CD4-positive, alpha-beta T cell treated with Interleukin-1 beta for 1 hour (primary cell): ENCODE results near the gene RPL35A.
"Not testable (repeated sequence)": the region's sequence is repeated elsewhere in the genome, so short reads cannot be mapped to it uniquely, and the experiment has no call there.

ENCODE experiments used
- DNase-seq, 2 donors: peaks; one replicate each; pipeline ENCODE4 v3.0.0-alpha.2; 2020 to 2022

RPL35A gene

DNA sequence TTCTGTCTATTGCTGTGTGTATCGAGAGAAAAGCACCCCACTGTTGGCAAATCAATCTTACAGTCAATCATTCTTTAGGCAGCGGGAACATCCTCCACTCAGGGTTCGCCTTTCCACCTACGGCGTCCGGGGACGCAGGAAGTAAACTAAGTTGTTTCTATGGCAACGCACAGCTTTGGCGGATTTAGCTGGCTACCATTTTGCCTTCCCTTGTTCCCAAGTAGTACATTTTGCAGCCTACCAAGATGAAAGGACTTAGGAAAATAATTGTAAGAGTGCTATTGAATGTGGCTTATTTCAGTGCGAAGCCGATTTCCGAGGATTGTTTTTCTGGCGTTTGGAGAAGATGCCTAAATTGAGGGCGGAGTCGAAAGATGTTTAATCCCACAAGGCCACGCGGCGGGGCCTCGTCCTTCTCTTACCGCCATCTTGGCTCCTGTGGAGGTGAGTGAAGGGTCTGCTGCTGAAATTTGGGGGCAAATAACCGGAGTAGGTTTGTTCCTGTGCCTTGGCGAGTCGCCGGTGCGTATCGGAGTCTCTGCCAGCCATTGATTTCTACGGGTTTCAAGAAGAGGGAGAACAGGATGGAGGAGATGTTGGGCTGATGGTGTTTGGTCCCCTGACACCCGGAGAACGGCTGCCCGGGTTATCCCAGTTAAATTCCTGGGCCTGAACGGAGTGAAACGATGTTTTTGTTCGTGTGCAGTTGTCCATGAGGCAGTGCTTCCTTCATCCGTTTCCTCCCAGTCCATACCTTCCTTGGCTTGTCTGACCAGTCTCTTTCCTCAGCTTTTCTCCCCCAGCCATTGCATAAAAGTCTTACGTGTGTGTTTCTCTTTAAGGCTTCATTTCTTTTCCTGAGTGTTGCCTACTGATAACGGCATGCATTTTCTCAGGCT is at the start of gene RPL35A:
Gene RPL35A (plus strand): TSS at position 413 of the 899 bp plus-strand sequence. CDS start 778 bp downstream, outside the sequence.
- peak; percentile 88 to 93 for DNase-seq

DNA sequence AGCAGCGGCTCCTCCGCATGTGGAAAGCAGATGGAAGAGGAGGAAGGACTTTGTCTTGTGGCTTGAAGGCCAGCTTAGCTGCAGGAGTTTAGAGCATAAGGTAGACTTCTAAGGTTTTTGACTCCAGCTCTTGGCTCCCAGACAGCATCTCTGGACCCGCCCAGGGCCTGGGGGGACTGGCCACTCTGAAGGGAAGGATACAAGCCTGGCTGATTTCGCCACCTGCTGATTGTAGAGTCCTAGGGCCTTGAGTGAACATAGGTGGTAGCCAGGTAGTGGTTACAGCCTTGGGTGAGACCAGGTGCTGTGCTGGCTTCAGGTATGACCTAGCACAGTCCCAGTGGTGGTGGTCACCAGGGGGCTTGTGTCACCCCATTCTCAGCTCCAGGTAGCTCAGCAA is 48.4 kb upstream of the RPL35A start:
- no peak for DNase-seq

DNA sequence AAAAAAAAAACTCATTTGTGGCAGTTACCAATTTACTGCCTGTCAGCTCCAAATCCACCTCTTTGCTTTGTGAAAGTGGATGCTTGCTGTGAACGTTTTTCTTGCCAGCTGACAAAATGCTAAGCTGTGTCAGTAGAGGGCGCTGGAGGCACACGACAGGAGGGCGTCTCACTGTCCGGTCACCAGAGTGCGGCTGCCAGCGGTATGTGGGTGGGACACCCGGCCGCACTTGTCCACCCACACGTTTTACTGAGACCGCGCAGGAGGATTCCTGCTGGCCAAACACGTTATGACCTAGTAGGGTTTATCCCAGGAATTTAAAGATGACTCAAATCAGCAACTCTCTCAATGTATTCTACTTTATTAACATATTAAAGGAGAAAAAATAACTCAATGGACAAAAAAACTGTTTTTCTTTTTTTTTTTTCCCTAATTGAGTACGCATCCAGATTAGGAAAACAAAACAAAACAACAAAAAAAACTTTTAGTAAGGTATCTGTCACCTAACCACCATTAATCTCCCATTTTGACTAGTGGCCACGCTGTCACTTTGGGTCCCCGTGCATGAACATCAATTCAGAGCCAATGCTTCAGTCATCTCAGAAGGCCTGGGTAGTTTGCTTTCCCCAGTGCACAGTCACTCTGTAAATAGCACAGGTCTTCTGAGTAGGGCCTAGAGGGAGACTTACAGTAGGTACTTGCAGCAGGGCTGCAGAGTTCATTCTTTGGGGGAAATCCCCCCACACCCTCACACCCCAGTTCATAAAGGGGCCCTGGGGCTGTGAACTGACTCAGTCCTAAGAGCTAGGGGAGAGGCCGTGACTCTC is 43.8 kb upstream of the RPL35A start:
- peak; percentile 75 to 77 for DNase-seq

DNA sequence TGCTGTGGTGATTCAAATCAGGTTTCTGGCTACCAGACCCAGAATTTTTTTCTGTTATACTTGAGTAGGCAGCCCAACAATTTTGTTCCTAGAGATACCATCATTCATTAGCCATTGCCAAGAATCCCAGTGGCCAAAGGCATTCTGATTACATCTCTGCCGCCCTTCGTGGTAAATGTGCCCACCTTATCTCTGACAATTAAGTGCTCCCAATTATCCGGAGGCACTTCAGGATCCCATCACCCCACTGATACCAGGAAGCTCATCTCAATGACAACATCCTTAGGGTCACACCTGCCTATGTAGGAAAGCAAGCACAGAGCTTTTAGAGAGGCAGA is 43.2 kb upstream of the RPL35A start:
- no peak for DNase-seq

DNA sequence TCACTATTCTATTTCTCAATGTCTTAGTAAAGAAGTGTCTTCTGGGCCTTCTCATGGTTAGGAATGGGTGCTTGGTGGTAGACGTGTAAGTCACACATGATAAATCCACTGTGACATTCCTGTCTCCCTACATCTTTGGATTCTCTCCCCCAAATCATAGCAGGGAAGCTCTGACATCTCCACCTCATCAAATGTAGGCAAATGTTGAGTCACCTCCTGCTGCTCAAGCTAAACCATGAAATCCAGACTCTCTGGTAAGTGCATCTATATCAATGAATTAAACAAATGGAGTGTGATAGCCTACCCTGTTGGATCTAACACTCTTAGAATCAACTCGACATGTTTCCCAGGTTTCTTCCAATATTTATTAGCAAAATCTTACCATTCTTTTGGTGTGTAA is 42.8 kb upstream of the RPL35A start:
- DNase-seq: no peak

DNA sequence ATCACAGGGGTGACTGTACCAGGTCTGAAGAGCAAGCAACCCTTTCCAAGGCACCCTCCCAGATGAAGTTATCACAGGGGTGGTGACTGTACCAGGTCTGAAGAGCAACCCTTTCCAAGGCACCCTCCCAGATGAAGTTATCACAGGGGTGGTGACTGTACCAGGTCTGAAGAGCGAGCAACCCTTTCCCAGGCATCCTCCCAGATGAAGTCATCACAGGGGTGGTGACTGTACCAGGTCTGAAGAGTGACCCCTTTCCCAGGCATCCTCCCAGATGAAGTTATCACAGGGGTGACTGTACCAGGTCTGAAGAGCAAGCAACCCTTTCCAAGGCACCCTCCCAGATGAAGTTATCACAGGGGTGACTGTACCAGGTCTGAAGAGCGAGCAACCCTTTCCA is 41.4 kb upstream of the RPL35A start:
- not testable (repeated sequence) for DNase-seq

DNA sequence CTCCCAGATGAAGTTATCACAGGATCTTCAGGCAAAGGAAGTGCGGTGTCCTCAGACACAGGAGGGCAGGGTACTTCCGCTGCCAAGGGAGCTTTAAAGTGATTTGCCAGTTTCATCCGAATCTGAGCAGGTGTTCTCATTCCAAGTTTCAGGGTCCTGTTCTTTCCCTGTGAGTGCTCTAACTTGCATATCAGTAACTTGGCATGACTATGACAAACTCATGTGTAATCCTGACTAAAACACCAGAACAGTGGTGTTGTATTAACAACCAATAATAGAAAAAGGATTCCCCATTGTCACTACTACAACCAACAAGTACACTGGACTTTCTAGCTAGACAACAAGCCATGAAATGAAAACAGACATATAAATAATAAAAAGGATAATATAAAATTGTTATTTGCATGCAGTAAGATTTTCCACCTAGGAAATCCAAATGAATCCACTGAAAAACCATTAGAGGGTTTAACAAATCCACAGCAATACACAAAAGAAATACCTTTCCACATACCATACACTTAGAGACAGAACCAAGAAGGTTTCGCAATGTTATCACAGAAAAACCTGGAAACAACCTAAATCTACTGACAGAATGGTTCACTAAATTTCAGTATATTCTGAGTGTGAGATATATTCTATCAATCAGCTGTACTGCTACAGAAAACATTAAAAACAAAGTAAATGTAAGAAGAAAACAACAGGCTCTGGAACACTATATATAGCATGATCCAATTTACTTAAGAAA is 40.9 kb upstream of the RPL35A start:
- no peak for DNase-seq

DNA sequence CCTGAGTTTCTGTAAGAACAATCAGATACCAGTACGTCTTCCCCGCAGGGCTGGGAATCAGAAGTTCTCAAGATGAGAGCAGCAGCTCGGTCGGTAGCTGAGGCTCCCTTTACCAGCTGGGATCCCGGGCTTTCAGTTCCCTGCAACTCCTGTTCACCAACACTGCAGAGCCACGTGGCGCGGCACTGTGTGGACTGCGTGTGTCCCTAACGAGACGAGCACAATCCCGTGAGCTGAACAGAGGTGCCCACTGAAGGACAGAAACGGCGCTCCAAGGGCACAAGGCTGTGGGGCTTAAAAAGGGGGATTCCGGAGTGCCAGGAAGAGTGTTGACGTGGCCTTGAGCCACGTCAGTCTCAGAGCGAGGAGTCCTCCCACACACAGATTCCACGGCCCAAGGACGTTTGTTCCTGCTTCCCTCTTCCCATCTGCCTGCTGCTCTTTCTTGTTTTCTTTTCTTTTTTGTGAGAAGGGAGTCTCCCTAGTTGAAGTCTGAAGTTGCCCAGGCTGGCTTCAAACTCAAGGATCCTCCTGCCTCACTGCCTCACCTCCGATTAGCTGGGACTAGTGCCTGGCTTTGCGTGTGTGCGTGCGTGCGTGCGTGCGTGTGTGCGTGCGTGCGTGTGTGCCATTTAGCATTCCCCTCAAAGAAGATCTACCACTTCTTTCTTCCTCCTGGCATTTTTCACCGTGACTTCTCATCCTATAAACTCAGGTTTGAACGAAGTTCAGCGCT is 37.1 kb upstream of the RPL35A start:
- DNase-seq: peak; percentile 9 to 19

DNA sequence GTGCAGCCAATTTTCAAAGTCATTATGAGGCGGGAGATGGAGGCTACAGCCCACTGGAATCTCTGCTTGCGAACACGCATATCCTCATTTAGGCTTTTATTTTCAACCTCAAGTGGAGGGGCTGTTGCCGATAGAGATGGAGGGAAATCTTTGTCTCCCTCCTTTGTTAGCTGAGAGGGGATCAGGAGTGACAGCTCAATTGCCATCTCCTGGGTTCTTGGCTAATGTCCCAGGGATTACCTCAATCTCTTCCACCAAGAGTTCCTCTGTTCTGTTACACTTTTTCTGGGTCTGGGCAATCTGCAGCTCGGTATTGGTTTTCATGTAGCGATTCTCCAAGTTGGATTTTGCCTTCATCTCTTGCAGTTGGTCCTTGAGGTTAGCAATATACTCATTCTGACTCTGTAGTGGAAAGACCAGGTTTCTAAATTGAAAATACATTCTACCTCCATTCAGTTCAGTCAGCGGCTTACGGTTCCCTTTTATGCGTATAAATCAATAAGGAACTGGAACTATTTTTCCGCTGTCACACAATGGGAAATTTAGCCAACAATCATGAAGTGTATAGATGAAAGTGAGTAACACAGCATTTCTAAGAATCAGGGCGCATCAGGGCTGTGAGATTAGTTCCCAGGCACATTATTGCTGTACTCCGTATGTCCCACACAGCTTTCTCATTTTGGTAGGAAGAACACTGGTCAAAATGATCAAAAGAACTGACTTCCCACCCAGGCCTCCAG is 36.2 kb upstream of the RPL35A start:
- no peak for DNase-seq

DNA sequence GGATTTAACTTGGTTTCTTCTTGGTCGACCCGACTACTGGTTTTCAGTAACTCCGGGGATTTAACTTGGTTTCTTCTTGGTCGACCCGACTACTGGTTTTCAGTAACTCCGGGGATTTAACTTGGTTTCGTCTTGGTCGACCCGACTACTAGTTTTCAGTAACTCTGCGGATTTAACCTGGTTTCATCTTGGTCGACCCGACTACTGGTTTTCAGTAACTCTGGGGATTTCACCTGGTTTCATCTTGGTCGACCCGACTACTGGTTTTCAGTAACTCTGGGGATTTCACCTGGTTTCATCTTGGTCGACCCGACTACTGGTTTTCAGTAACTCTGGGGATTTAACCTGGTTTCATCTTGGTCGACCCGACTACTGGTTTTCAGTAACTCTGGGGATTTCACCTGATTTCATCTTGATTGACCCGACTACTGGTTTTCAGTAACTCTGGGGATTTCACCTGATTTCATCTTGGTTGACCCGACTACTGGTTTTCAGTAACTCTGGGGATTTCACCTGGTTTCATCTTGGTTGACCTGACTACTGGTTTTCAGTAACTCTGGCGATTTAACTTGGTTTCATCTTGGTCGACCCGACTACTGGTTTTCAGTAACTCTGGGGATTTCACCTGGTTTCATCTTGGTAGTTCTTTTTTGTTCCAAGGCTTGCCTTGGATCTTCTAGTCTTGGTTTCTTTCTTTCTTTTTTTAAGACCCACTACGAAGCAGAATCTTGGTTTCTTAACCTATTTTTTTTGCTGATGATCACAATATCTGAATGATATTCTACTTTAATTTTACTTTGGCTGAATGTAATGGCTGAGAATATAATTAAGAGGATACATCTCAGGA is 28.3 kb upstream of the RPL35A start:
- not testable (repeated sequence) for DNase-seq

DNA sequence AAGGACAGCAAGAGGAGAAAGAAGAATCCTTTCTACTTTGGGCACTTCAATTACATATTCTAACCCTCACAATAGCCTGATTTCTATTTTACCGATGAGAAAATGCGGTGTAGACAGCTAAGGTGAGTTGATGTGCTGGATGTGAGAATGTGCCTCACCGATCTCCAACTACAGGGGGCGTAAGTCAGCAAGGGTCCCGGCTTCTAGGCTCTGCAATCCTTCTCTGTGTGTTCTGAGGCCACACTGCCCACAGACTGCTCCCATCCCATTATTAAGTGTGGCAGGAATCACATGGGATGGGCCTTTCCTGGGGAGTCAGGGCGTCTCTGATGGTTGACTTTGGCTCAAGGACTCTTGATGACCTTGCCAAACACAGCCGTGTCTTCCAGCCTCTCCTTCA is 23.6 kb upstream of the RPL35A start:
- DNase-seq: no peak

DNA sequence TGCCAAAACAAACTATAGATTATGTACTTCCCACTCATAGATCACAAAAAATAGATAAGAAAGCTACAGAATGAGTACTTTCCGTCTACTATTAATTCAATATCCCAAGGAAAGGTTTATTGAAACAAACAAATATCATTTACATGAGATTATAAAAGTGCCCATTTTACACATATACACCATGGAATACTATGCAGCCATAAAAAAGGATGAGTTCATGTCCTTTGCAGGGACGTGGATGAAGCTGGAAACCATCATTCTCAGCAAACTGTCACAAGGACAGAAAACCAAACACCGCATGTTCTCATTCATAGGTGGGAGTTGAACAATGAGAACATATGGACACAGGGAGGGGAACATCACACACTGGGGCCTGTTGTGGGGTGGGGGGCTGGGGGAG is 22.4 kb upstream of the RPL35A start:
- not testable (repeated sequence) for DNase-seq

DNA sequence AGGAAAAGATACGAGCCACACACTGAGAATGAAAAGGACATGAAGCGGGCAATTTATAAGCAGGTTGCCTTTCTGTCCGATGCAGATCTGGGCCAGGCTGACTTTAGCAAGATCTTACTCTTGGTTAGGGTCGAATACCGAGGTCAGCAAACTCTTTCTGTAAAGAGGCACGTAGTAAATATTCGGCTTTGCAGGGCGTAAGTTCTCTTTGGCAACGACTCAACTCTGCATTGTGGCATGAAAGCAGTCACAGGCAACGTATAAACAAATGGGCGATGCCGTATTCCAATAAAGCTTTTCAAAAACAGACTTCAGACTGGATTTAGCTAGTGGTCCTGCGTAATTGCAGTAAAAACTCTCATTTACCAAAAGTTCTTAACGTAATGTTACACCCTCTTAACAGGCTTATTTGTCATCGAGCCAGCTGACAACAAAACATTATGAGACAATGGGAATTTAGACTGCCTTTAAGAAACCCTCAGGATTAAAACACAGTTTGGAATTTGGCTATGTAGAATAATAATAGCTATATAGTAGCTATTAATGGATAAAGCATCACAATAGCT is 13.1 kb upstream of the RPL35A start:
- no peak for DNase-seq

DNA sequence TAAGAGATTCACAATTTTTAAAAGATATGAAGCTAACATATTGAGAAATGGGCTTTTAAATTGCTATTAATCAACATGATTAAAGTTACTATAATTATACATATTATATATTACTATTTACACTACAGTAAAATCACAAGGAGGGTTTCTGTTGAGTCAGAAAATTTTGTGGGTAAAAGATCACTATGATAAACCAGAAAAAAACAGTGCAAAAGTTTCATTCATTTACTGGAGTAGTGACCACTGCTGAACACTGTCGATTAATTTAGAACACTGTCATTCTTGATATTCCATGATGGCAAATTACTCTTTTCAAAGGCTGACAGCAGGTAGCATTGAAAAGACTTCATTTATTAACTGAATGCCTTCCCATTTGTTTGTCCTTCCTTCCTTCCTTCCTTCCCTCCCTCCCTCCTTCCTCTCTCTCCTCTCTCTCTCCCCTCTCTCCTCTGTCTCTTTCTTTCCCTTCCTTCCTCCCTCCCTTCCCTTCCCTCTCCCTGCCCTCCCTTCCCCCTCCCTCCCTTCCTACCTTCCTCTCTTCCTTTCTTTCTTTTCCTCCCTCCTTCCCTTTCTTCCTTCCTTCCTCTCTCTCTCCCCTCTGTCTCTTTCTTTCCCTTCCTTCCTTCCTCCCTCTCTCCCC is 9.1 kb upstream of the RPL35A start:
- no peak for DNase-seq

DNA sequence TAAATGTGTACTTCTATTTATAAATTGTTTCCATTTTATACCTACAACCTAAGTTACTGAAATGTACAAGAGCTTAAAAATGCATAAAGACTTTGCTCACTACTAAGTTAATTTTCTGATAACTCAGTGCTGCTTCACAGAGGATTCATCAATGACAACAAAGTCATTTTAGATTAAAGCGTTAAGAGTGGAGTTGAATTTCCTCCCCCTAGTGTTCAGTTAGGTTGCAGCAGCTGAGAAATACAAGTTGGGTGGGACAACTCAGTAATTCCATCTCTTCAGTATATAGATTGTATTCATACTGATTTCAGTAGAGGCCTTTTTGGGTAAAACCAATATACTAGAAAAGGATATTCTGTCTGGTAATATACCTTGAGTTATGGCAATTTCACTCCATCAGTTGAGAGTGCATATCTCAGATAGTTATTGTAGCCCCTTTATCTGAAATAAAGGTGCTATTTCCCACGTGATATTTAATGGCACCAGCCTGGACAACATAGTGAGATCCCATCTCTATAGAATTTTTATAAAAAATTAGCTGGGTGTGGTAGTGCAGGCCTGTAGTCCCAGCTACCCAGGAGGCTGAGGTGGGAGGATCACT is 6.9 kb upstream of the RPL35A start:
- peak in 1 of 2 donors; percentile 57 for DNase-seq

DNA sequence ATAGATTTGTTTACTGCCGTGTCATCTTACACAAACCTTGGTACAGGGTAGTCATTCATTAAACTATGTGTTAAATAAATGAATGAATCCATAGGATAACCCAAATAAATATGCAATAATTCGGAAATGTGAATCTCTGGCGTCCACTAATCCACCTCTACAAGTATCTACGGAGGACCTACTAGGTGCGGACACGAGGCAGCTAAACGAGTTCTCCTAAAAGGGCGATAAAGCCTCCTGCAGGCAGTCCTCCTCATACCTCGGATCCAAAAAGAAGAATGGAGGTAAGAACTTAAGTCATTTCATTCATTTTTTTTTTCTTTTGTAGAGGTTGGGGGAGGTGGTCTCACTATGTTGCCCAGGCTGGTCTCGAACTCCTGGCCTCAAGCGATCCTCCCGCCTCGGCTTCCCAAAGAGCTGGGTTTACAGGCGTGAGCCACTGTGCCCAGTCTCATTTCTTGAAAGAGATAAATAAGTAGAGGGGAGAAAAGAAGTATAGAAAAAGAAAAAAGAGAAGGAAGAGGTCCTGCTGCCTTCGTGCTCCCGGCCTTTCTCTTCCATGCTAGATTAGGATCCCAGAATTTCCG is 706 bp upstream of the RPL35A start:
- DNase-seq: no peak

DNA sequence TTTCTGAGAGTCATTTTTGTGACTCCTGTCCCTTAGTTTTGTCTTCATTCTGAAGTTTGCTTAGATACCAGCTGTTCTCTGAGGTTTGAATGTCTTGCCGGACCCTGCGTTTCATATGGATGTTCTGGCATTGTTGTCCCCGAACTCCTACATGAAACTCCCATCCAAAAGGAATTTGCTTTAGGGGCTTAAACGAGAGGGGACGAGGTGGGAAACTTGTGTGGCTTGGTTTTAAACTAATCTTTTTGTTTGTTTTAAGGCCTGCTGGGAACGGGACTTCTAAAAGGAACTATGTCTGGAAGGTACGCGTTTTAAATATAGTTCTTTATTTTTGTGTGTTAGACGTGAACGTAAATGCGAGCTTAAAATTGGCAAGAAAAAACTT is 679 bp downstream of the RPL35A start:
- DNase-seq: no peak

DNA sequence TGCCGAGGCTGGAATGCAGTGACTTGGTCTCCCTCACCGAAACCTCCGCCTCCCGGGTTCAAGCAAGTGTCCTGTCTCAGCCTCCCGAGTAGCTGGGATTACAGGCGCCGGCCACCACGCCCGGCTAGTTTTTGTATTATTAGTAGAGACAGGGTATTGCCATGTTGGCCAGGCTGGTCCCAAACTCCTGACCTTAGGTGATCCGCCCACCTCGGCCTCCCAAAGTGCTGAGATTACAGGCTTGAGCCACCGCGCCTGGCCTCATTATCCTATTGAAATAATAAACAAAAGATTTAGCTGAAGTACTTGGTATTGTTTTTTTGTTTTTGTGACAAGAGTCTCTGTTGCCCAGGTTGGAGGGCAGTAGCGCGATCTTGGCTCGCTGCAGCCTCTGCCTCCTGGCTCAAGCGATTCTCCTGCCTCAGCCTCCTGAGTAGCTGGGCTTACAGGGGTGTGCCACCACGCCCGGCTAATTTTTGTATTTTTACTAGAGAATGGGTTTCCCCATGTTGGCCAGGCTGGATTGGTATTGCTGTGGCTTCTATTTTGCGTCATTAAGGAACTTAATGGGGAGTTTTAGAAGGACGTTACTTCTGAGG is 1.5 kb downstream of the RPL35A start:
- no peak for DNase-seq

DNA sequence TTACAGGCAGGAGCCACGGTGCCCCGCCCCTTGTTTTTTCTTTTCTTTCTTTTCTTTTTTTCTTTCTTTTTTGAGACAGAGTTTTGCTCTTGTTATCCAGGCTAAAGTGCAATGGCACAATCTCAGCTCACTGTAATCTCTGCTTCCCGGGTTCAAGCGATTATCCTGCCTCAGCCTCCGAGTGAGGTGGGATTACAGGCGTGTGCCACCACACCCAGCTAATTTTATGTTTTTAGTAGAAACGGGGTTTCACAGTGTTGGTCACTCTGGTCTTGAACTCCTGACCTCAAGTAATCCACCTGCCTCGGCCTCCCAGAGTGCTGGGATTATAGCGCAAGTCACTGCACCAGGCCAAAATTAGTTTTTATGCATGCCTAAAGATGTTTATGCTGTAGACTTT is 2.5 kb downstream of the RPL35A start:
- DNase-seq: no peak
